ENCODE measurements around the gene ZBTB17.
"Not testable (repeated sequence)": the region's sequence is repeated elsewhere in the genome, so short reads cannot be mapped to it uniquely, and the experiment has no call there.

Gene ZBTB17

DNA sequence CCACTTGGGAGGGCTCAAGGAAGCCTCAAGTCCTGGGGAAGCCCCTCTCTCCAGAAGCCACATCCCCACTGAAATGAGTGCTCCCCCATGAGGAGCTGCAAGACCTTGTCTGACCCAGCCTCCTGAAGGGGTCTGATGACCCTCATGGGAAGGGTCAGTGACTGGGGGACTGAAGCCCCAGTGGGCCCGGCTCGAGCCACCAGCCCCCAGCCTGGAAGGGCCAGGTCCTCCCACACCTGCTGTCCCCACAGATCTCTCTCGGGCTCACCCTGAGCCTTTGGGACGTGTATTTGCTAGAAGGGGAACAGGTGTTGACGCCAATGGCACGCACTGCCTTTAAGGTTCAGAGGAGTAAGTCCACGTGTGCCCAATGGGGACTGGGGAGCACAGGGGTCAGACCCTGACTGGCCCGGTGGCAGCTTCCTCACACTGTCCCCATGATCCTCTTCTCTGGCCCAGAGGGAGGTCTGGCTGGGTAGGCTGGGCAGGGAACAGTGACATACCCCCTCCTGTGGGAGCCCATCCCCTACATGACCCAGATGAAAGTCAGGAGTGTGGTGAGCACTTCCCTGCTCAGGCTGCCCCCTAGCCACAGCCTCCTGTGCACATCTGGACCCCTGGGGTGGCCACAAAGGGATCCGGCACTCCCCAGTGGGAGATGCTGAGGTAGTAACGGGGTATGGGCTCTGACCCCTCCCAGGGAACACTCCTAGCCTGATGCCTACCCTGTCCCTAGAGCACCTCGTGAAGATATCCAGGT, 15.7 kb upstream of the ZBTB17 start:
- TF ChIP-seq POLR2AphosphoS5 (IDR thresholded peaks at IDR 0.05; ENCODE audit: low read depth, low read length) (no peak), PAX5 (IDR thresholded peaks at IDR 0.05; ENCODE audit: insufficient read depth, low read length, severe bottlenecking) (no peak), POU2F2 (IDR thresholded peaks at IDR 0.05; ENCODE audit: low read depth, low read length) (no peak), TAF1 (IDR thresholded peaks at IDR 0.05; ENCODE audit: low read depth, low read length) (no peak), POLR2A (IDR thresholded peaks at IDR 0.05; ENCODE audit: low read depth, low read length) (no peak), SPI1 (IDR thresholded peaks at IDR 0.05; ENCODE audit: low read depth, low read length) (no peak)
- no peak for FAIRE-seq
- no peak for DNase-seq (ENCODE audit: insufficient read length, low spot score)

- TF ChIP-seq SPI1 (IDR thresholded peaks at IDR 0.05; ENCODE audit: low read depth, low read length) (no peak), TAF1 (IDR thresholded peaks at IDR 0.05; ENCODE audit: low read depth, low read length) (no peak), POU2F2 (IDR thresholded peaks at IDR 0.05; ENCODE audit: low read depth, low read length) (no peak), POLR2AphosphoS5 (IDR thresholded peaks at IDR 0.05; ENCODE audit: low read depth, low read length) (no peak), POLR2A (IDR thresholded peaks at IDR 0.05; ENCODE audit: low read depth, low read length) (no peak), PAX5 (IDR thresholded peaks at IDR 0.05; ENCODE audit: insufficient read depth, low read length, severe bottlenecking) (no peak)
- FAIRE-seq (no peak), DNase-seq (ENCODE audit: insufficient read length, low spot score) (no peak)
Measured at GRCh38 chr1:15989776-15990175, 13.9 kb upstream of the ZBTB17 start.

DNA sequence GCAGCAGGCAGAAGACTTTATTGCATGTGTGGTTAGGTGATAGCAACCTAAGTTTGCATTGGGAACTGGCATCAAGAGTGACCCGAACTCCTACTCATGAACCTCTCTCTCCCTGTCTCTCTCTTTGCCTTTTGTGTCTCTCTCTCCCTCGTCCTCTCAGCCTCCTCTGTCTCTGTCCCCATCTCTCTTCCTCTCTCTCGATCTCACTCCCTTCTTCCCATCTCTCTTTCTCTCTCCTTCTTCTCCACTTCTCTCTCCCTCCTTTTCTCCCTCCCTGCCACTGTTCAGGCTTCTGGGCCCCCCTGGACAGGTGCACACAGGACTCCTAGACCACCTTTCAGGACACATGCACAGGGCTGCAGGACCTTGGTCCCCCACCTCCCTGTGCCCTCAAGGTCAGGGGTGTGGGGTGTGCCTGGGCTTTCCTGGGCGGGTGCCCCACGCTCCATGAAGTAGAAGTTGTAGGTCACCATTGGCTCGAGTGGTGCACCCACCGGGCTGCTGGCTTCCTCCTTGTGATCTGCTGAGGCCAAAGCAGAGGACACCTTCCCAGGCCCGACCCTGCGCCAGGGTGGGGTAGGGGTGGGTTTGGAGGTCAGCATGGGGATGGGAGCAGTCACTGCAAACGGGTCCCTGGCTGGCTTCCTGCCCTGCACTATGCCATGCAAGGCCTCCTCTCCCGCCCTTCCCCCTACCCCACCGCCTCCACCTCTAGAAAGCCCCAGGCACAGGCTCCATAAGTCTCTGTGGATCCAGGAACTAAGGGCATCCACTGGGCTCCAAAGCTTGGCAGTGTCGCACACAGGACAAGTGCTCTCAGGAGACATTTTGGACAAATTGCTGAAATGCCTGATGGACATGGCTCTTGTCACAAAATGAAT, 13.2 kb upstream of the ZBTB17 start:
- no peak for DNase-seq (ENCODE audit: insufficient read length, low spot score)
- no peak for FAIRE-seq
- TF ChIP-seq PAX5 (IDR thresholded peaks at IDR 0.05; ENCODE audit: insufficient read depth, low read length, severe bottlenecking): no peak
- TF ChIP-seq POU2F2 (IDR thresholded peaks at IDR 0.05; ENCODE audit: low read depth, low read length): no peak
- no peak for TF ChIP-seq TAF1 (IDR thresholded peaks at IDR 0.05; ENCODE audit: low read depth, low read length)
- TF ChIP-seq POLR2A (IDR thresholded peaks at IDR 0.05; ENCODE audit: low read depth, low read length): no peak
- TF ChIP-seq POLR2AphosphoS5 (IDR thresholded peaks at IDR 0.05; ENCODE audit: low read depth, low read length): no peak
- no peak for TF ChIP-seq SPI1 (IDR thresholded peaks at IDR 0.05; ENCODE audit: low read depth, low read length)

DNA sequence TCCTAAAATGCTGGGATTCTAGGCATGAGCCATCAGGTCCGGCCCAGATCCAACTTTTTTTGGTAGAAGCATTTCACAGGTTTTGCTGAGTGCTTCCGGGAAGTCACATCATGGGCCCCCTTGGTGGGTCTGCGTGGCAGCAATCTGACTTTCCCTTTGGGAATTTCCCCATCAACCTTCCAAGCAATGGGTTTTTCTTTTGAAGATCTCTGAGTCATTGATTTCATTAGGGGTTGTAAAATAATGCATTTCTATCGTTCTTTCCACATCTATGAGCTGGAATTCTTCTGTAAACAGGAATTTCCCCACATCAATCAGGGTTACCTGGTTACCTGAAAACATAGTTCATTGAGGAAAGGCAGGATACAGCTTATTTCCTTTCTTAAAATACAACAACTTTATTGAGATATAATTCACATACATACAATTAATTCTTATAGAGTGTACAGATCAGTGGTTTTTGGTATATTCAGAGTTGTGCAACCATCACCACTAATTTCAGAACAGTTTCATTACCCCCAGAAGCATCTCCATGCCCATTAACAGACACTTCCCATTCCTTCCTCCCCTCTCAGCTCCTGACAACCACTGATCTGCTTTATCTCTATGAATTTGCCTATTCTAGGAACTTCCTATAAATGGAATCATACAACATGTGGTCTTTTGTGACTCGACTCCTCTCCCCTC, 9.9 kb upstream of the ZBTB17 start:
- DNase-seq (ENCODE audit: insufficient read length, low spot score): no peak
- TF ChIP-seq POU2F2 (IDR thresholded peaks at IDR 0.05; ENCODE audit: low read depth, low read length): no peak
- TF ChIP-seq POLR2AphosphoS5 (IDR thresholded peaks at IDR 0.05; ENCODE audit: low read depth, low read length): no peak
- no peak for TF ChIP-seq TAF1 (IDR thresholded peaks at IDR 0.05; ENCODE audit: low read depth, low read length)
- peak; percentile 35 for FAIRE-seq

DNA sequence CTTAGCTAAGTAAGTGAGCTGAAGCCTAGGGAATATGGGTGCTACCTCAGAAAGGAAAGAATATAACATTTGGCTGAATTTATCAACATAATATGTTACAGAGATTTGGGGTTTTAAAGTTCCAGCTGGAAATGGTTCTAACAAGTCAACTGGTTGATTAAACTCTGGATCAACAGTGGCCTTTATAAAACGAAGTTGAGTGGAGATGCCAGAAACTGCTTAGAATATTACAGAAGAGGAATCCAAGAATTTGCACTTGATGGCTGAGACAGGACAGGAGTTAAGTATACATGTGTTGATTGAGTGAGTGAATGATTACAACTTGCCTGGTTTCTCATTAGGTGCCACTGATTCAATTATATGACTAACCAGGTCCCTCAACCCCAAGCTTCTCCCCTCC, 7.4 kb upstream of the ZBTB17 start:
- no peak for FAIRE-seq

GRCh38 chr1:15981679-15982078, 5.8 kb upstream of the ZBTB17 start:
- FAIRE-seq (no peak), DNase-seq (ENCODE audit: insufficient read length, low spot score) (no peak)
- no peak for TF ChIP-seq SPI1 (IDR thresholded peaks at IDR 0.05; ENCODE audit: low read depth, low read length)
- TF ChIP-seq POU2F2 (IDR thresholded peaks at IDR 0.05; ENCODE audit: low read depth, low read length): no peak
- no peak for TF ChIP-seq POLR2A (IDR thresholded peaks at IDR 0.05; ENCODE audit: low read depth, low read length)
- TF ChIP-seq TAF1 (IDR thresholded peaks at IDR 0.05; ENCODE audit: low read depth, low read length): no peak
- no peak for TF ChIP-seq PAX5 (IDR thresholded peaks at IDR 0.05; ENCODE audit: insufficient read depth, low read length, severe bottlenecking)
- TF ChIP-seq POLR2AphosphoS5 (IDR thresholded peaks at IDR 0.05; ENCODE audit: low read depth, low read length): no peak

More for the DNA sequence above, 7.4 kb upstream of the ZBTB17 start:
- TF ChIP-seq POLR2A (IDR thresholded peaks at IDR 0.05; ENCODE audit: low read depth, low read length) (no peak), TAF1 (IDR thresholded peaks at IDR 0.05; ENCODE audit: low read depth, low read length) (no peak), PAX5 (IDR thresholded peaks at IDR 0.05; ENCODE audit: insufficient read depth, low read length, severe bottlenecking) (no peak), POLR2AphosphoS5 (IDR thresholded peaks at IDR 0.05; ENCODE audit: low read depth, low read length) (no peak), SPI1 (IDR thresholded peaks at IDR 0.05; ENCODE audit: low read depth, low read length) (no peak), POU2F2 (IDR thresholded peaks at IDR 0.05; ENCODE audit: low read depth, low read length) (no peak)
- no peak for DNase-seq (ENCODE audit: insufficient read length, low spot score)

DNA sequence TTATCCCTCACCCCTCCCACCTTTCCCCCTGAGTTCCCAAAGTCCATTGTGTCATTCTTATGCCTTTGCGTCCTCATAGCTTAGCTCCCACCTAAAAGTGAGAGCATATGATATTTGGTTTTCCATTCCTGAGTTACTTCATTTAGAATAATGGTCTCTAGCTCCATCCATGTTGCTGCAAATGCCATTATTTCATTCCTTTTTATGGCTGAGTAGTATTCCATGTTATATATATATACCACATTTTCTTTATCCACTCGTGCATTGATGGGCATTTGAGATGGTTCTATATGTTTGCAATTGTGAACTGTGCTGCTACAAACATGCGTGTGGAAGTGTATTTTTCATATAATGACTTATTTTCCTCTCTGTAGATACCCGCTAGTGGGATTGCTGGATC, 2.0 kb upstream of the ZBTB17 start:
- not testable (repeated sequence) for FAIRE-seq

GRCh38 chr1:15975358-15975804, 520 bp downstream of the ZBTB17 start:
- DNase-seq (ENCODE audit: insufficient read length, low spot score): peak; percentile 73
- TF ChIP-seq POLR2A (IDR thresholded peaks at IDR 0.05; ENCODE audit: low read depth, low read length): peak; percentile 27; the same call in 1 of the 2 replicates
- TF ChIP-seq POU2F2 (IDR thresholded peaks at IDR 0.05; ENCODE audit: low read depth, low read length): 0 out of 2 replicates have a peak, but pooled peaks have one; percentile 16
- TF ChIP-seq SPI1 (IDR thresholded peaks at IDR 0.05; ENCODE audit: low read depth, low read length): no peak
- no peak for FAIRE-seq

More for the DNA sequence above, 2.0 kb upstream of the ZBTB17 start:
- DNase-seq (ENCODE audit: insufficient read length, low spot score): not testable (repeated sequence)

DNA sequence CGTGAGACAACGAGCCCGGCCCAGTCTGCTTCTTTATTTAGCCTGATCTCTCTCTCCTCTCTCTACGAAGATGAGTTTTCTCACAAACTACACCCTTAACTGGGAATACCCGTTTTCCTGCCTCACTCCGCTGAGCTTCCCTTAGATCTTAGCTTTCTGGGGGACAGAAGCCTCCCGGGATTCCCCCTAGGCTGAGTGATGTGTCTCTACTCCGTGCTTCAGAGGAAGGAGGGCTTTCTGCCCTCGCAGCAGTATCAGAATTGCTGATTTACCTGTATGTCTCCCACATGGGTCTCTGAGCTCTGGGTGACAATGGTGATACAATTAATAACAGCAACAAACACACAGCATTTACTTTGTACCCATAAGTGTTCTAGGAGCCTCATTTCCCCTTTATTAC, 1.0 kb downstream of the ZBTB17 start:
- DNase-seq (ENCODE audit: insufficient read length, low spot score) (no peak), FAIRE-seq (no peak)
- TF ChIP-seq POLR2A (IDR thresholded peaks at IDR 0.05; ENCODE audit: low read depth, low read length) (peak; percentile 5; the same call in 1 of the 2 replicates), POLR2AphosphoS5 (IDR thresholded peaks at IDR 0.05; ENCODE audit: low read depth, low read length) (no peak)
